Activated naive CD4-positive, alpha-beta T cell treated with anti-CD3 and anti-CD28 coated beads, Interleukin-2, amount 50 U/mL, for 24 hours (primary cell): ENCODE data around the gene CEP290.
"Not testable (repeated sequence)": the region's sequence is repeated elsewhere in the genome, so short reads cannot be mapped to it uniquely, and the experiment has no call there.

Source experiments
- H3K27ac Mint-ChIP-seq: one replicate; pipeline ENCODE4 v1.8.0; 2021; ENCODE audit warnings: mild to moderate bottlenecking, mixed read lengths
- H3K27me3 Mint-ChIP-seq: one replicate; pipeline ENCODE4 v1.8.0; 2021; ENCODE audit warnings: mixed read lengths
- H3K36me3 Mint-ChIP-seq: one replicate; pipeline ENCODE4 v1.8.0; 2021; ENCODE audit warnings: mixed read lengths
- H3K4me1 Mint-ChIP-seq: one replicate; pipeline ENCODE4 v1.8.0; 2021; ENCODE audit warnings: mixed read lengths
- H3K4me3 Mint-ChIP-seq: one replicate; pipeline ENCODE4 v1.8.0; 2021; ENCODE audit warnings: mild to moderate bottlenecking, mixed read lengths
- H3K9me3 Mint-ChIP-seq: one replicate; pipeline ENCODE4 v1.8.0; 2021; ENCODE audit warnings: mixed read lengths

The CEP290 gene

DNA sequence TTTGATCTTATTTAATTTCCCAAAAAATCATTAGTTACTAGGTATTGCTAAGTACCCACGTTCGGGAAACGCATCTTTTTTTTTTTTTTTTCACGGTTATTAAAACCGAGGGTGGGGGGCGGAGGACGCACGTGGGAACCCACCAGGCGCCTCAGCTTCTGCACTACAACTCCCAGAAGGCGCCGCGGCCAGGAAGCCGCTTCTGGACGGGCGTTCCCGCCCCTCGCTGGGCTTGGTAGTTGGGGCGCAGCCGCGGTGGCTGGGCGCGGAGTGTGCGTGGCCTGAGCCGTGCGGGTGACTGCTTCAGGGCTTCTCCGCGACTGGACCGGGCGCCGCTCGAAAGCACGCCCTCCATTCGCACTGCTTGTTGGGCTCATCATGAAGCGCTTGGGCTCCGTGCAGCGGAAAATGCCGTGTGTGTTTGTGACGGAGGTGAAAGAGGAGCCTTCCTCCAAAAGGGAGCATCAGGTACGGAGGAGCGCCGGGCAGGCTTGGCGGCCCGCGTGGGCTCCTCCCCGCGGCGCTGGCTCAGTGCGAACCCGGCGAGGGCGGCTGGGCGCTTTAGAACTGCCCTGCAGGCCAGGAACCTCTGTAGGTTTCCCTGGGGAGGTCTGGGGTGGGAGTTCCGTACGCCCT, 106.5 kb downstream of the CEP290 start:
- Mint-ChIP-seq H3K4me1 (peaks cover 50% of the 10 kb centered on the region), H3K36me3 (no peaks in the 10 kb centered on the region), H3K27ac (peak overlapping the region; percentile 96), H3K9me3 (no peaks in the 10 kb centered on the region), H3K27me3 (no peaks in the 10 kb centered on the region), H3K4me3 (peak overlapping the region; percentile 99)

DNA sequence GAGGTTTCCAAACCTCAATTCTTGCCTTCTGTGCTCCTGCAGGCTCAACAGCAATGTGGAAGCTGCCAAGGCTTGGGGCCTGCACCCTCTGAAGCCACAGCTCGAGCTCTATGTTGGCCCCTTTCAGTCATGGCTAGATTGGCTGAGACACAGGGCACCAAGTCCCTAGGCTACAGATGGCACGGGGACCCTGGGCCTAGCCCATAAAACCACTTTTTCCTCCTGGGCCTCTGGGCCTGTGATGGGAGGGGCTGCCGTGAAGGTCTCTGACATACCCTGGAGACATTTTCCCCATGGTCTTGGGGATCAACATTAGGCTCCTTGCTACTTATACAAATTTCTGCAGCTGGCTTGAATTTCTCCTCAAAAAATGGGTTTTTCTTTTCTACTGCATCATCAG, 110.7 kb downstream of the CEP290 start:
- not testable (repeated sequence) for H3K4me3 Mint-ChIP-seq, H3K36me3 Mint-ChIP-seq, H3K9me3 Mint-ChIP-seq, H3K27ac Mint-ChIP-seq, H3K27me3 Mint-ChIP-seq
- H3K4me1 Mint-ChIP-seq, result peaks cover 13% of the 10 kb centered on the region

DNA sequence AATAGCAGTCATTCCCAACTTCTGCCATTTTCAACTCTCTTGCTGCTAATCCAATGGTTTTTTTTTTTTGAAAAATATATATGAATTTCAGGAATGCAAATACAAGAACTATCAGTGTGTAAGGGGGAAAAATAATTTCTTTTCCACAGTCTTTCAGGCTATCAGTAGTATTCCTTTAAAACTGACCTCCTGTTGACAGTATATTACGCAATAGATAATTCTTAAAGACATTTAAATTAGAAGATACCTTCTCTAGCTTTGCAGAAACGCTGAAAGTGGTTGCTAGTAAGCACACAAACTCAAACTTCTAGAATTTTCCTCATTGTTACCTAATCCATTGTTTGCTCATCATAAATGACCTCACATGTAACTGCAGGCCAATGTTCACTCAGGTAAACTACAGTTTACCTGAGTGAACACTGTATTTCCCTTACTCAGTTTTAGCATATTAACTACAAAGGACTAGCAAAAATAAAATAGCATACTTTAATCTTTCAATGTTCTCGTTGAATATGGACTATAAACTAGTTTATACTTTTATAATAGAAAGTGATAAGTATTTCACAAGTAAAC, 112.7 kb downstream of the CEP290 start, which contains the start of gene C12orf50:
Gene C12orf50 (minus strand): TSS at position 309 of the 573 bp plus-strand sequence. CDS start 2,439 bp downstream, outside the sequence.
- Mint-ChIP-seq H3K4me3 (no peak within 1 kb of the TSS), H3K36me3 (no peaks in the 10 kb centered on the region), H3K27ac (no peak within 1 kb of the TSS), H3K4me1 (peaks cover 5% of the 10 kb centered on the region), H3K27me3 (no peaks in the 10 kb centered on the region), H3K9me3 (no peaks in the 10 kb centered on the region)

DNA sequence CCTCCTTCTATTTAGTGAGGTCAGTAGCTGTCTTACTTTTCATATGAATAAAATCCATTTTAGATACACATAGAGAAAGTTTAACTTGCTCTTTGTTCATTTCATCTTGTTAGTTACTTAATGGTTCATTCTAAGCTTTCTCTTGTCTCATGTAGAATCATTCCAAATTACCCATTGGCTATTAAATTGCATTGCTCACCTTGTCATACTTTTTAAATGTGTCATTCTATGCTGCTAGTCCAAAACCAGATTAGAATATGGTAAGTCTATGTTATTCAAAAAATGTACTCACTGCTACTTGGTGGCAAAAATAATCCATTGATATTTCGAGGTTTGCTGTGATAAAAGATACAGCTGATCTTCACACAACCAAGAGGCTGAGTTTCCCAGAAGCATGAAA, 115.7 kb downstream of the CEP290 start:
- no peaks in the 10 kb centered on the region for H3K36me3 Mint-ChIP-seq
- no peak overlapping the region for H3K27ac Mint-ChIP-seq
- H3K9me3 Mint-ChIP-seq, result no peaks in the 10 kb centered on the region
- H3K4me3 Mint-ChIP-seq, result no peak overlapping the region
- no peaks in the 10 kb centered on the region for H3K4me1 Mint-ChIP-seq
- H3K27me3 Mint-ChIP-seq, result no peaks in the 10 kb centered on the region

DNA sequence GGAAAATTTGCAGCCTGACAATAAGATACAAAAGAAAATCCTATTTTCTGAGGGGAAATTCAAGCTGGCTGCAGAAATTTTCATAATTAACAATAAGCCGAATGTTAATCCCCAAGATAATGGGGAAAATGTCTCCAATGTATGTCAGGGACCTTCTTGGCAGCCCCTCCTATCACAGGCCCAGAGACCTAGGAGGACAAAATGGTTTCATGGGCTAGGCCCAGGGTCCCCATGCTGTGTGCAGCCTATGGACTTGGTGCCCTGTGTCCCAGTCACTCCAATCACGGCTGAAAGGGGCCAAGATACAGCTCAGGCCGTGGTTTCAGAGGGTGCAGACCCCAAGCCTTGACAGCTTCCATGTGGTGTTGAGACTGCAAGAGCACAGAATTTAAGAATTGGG, 123.9 kb downstream of the CEP290 start:
- Mint-ChIP-seq H3K4me1 (no peaks in the 10 kb centered on the region), H3K4me3 (no peak overlapping the region), H3K9me3 (peaks cover 16% of the 10 kb centered on the region), H3K36me3 (peaks cover 4% of the 10 kb centered on the region), H3K27ac (no peak overlapping the region), H3K27me3 (peaks cover 19% of the 10 kb centered on the region)

DNA sequence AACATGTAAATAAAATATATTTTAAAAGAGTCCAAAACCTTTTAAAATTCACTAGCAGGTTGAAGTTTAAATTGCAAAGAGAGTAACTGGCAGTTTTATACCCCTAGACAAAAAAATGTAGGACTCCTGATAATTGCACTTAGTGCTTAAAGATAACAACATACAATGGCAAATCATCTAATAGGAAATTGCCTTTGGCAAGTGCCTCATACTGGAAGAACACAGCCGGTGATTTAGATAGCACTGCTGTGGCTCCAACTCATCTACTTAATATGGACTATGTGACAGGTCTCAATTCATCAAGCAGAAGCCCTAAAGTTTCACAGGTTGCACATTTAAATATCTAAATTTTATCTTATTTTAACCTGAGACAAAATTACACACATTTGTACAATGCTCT, 126.1 kb downstream of the CEP290 start:
- no peak overlapping the region for H3K4me3 Mint-ChIP-seq
- peaks cover 27% of the 10 kb centered on the region for H3K27me3 Mint-ChIP-seq
- H3K4me1 Mint-ChIP-seq, result no peaks in the 10 kb centered on the region
- H3K27ac Mint-ChIP-seq, result no peak overlapping the region
- peaks cover 4% of the 10 kb centered on the region for H3K36me3 Mint-ChIP-seq
- peaks cover 13% of the 10 kb centered on the region for H3K9me3 Mint-ChIP-seq

DNA sequence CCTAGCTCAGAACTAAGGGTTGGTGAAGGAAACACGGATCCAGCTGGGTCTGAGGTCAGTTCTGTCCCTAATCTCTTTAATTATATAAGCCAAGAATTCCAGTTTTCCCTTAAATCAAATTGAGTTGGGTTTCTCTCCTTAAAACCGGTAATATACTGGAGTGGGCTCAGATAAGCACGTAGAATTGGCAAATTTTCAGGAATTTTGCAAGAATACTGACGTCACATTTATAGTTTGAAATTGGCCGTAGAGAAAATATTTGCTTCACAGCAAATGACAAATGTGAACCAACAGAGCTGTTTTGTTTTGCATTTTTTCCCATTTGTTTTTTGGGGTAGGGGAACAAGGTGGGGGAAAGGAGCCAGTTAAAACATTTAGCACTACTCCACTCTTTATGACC, 130.1 kb downstream of the CEP290 start:
- Mint-ChIP-seq H3K4me1 (no peaks in the 10 kb centered on the region), H3K4me3 (no peak overlapping the region), H3K9me3 (no peaks in the 10 kb centered on the region), H3K27ac (no peak overlapping the region), H3K27me3 (peaks cover 25% of the 10 kb centered on the region), H3K36me3 (no peaks in the 10 kb centered on the region)

DNA sequence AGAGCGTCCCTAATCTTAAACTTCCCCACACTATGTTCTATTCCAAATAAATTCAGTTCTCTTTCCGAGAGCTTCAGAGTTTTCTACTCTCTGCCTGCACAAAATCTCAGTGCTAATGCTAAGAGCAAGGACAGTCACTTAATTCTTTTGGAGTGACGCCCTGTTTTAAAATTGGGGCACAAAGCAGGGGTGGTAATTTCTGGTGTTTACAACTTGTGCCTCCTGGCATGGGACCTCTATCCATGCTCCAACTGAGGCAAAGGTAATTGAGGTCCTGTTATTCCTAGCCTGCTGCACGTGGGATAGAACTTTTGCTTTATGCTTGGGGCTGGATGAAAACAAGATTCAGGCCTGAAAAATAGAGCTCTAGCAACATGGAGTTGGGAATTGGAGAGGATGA, 135.5 kb downstream of the CEP290 start:
- Mint-ChIP-seq H3K4me1 (no peaks in the 10 kb centered on the region), H3K27ac (no peak overlapping the region), H3K4me3 (no peak overlapping the region), H3K36me3 (no peaks in the 10 kb centered on the region), H3K27me3 (peaks cover 14% of the 10 kb centered on the region), H3K9me3 (no peaks in the 10 kb centered on the region)

DNA sequence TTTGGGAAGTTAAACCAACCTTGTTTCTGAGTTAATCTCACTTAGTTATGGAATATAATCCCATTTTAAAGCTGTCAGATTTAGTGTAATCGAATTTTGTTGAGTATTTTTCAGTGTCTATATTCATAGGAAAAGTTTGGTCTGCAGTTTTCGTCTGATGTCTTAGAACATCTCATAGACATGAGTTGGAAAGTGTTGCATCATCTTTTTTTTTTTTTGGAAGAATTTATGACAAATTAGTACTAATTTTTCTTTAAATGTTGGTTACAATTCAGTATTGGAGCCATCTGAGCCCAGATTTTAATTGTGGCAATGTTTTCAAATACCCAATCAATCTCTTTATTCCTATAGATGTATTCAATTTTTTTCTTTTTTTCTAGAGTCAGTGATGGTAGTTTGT, 140.6 kb downstream of the CEP290 start:
- no peak overlapping the region for H3K27ac Mint-ChIP-seq
- peaks cover 11% of the 10 kb centered on the region for H3K27me3 Mint-ChIP-seq
- no peak overlapping the region for H3K4me3 Mint-ChIP-seq
- H3K4me1 Mint-ChIP-seq, result no peaks in the 10 kb centered on the region
- no peaks in the 10 kb centered on the region for H3K36me3 Mint-ChIP-seq
- no peaks in the 10 kb centered on the region for H3K9me3 Mint-ChIP-seq
